HG03045 (cell line): ENCODE measurements around the gene NRXN3.
"Not testable (repeated sequence)": the region's sequence is repeated elsewhere in the genome, so short reads cannot be mapped to it uniquely, and the experiment has no call there.

ENCODE experiments used
- ATAC-seq: cut with Tn5 transposase; IDR thresholded peaks from one replicate; pipeline ENCODE4 v1.9.1; 2021; ENCODE audit warnings: mild to moderate bottlenecking, moderate library complexity; ENCODE audit not compliant: unreplicated experiment

The NRXN3 gene

GRCh38 chr14:78978896-78979295, 808.7 kb downstream of the NRXN3 start:
- no peak for ATAC-seq

DNA sequence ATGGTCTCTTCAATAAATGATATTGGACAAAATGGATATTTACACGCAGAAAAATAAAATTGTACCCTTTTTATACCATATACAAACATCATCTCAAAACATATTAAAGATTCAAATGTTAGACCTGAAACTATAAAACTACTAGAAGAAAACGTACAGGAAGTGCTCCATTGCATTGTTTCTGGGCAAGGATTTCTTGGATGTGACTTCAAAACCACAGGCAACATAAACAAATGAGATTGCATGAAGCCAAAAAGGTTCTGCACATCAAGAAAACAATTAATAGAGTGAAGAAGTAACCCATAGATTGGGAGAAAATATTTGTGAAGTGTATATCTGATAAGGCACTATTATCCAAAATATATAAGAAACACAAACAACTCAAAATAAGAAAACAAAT, 812.4 kb downstream of the NRXN3 start:
- ATAC-seq: no peak

GRCh38 chr14:78983126-78983525, 813.0 kb downstream of the NRXN3 start:
- ATAC-seq: no peak

DNA sequence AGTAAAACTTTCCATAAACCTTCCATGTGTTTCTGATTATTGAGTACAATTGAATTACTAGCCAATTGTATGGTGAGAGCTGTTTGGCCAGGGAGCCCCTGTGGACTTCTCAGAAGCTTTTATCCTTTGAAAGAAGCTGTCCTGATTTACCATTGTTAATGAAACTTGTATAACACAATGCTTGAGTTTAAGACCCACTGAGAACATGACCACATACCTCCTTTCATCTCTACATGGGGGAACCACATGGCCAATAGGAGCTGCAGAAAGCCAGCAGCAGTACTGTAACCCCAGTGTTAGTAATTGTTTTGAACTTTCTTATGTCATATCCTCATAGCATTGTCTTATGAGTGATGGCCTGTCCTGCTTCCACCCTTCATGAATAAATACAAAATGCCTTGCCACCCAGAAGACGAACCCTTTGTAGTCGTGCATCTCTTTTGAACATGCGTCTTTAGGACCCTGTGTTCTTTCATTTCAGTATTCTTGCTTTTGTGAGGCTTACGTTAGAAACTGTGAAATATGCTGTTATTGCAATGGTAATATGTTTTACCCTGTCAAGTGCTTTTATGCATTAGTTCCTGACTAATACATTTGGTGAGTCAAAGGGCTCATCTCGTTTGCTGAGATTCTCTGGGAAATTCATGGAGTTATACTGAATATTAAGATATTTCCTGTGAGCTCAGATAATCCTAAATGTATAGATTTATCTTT, 815.7 kb downstream of the NRXN3 start:
- ATAC-seq: no peak

DNA sequence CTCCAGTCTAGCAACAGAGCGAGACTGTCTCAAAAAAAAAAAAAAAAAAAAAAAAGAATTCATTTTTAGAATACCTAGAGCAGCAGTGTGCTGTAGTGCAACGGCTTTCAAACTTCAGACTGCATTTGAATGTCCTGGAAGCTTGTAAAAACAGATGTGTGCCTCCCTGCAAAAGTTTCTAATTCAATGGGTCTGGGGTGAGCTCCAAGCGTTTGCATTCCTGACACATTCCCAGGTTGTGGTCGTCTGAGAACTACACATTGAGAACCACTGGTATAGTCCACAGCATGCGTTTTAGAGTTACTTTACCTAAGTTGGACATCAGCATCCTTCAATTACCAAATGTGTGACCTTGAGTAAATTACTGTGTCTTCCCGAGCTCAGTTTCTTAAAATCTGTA, 816.8 kb downstream of the NRXN3 start:
- ATAC-seq: no peak

DNA sequence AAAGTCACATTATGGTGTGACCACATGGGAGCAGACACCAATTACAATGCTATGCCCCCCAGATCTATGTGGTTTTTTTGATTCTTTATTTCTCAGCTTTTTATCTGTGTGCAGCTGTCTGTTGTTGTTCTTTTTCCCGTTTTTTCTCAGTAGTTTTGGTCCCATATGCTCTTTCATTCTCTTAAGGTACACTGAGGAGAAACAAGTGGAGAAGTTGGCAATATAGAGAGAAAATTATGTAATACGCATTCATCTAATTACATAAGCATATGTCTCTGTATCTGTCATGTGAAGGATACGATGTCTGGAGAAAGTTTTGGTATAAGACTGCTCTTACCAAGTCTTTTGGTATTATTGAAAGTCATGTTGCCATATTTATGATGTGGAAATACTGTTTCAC, 819.0 kb downstream of the NRXN3 start:
- ATAC-seq: no peak

DNA sequence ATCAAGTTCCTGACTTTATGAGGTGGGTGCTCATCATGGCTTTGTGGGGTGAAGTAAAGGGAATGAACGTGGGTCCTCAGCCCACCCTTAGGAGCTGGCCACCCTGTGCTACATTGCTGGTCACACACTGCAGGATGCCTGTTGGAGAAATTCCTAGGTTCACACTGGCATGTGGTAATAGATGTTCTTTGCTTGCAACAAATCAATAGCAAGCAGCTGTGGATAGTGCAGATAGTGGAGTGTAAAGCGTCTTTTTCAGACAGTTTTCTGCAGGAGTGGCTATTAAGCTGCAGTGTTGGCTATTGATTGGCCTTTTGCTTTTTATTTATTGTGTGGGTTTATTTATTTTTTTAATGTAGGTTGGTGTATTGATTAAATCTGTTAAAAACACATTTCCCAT, 822.7 kb downstream of the NRXN3 start:
- ATAC-seq: no peak

DNA sequence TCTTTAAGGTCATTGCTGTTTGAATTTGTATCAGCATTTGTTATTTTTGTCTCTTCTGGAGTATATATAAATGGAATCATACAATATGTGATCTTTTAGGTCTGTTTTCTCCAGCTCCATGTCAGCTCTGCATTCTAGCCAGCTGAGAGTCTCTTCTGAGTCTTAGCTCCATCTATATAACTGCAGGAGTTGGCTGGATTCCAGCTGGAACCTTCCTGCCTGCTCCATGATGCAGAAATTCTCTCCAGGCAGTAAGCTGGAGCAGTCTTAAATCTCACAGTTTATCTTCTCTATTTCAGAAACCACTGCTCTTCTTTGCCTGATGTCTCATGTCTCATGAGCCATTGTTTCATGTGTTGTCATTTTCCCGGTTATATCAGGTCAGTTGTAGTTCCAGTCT, 827.6 kb downstream of the NRXN3 start:
- ATAC-seq: no peak

DNA sequence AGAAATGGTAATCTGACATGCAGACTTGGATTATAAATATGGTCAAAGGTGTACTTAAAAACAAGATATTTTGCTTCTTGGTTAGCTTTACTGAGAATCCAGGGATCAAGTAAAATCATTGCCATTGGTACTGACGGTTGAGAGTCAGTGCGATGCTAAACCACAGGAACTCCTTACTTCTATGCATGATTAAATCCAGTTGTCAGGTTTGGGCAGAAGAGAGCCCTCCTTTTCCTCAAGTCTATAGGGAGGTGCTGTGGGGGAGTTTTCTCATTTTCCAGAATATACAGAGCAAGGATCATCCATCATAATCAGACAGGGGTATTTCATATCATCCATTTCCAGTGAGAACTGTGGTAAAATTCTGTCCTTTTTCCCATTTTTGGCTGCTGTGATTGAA, 839.1 kb downstream of the NRXN3 start:
- ATAC-seq: no peak

- no peak for ATAC-seq
These were observed 841.1 kb downstream of the NRXN3 start for GRCh38 chr14:79011091-79011919.

DNA sequence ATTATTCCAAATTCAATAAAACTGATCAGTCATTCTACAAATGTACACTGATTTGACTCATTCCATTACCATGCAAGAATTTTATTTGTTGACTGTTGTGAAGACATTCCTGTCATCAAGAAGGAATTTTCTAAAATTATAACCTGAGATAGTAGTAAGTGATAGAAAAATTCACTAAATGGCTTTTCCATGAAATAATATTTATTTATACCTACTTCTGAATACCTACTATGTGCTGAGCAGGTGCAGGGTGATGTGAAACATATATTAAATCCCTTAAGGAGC, 841.7 kb downstream of the NRXN3 start:
- no peak for ATAC-seq

DNA sequence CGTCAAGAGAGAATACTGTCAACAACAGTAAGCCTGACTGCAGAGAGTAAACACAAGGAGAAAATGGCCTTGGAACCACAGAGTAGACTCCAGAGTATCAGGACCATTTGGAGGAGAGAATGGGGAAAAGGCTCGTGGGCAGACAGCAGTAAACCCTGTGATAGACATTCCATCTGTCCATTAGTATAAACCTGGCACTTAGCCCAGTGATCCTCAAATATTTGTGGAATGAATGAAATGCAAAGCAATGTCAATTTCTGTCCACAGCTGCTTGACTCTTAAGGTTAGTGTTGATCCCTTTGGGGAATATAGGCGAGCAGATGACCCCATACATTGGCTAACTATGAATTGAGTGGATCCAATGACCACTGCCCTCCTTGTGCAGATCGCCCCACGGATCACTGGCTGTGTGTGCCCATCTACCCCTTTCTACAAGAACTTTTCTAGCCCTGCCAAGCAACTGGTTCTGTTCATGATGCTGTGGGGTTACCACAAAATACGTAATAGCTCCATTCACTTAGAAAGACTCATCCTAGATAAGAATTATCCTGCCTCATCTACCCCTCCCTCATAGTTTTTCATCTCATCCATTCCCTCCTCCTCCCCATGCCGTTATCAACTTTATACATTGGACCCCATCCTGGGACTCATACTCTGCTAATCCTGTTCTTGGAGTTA, 846.8 kb downstream of the NRXN3 start:
- no peak for ATAC-seq

DNA sequence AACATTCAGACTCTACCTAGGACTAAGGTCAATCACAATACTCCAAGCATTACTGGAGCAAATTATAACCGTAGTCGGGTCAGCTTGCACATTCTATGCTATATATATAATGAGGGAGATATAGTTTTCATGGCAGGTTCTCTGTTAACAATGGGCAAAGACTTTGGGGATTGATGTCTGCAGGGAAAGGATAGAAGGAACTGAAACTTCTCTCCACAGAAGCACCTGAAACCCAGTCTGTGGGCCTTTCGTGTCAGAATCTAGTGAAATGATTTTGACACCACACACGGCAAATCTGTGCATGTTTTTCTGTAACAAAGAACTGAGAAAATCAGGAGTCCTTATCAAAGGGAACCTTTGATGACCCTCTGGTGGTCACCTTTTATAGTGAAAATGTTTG, 847.4 kb downstream of the NRXN3 start:
- ATAC-seq: no peak

GRCh38 chr14:79018836-79019235, 848.7 kb downstream of the NRXN3 start:
- ATAC-seq: no peak

GRCh38 chr14:79019898-79020297, 849.7 kb downstream of the NRXN3 start:
- not testable (repeated sequence) for ATAC-seq

- no peak for ATAC-seq
These were observed 851.6 kb downstream of the NRXN3 start for GRCh38 chr14:79021766-79022165.

DNA sequence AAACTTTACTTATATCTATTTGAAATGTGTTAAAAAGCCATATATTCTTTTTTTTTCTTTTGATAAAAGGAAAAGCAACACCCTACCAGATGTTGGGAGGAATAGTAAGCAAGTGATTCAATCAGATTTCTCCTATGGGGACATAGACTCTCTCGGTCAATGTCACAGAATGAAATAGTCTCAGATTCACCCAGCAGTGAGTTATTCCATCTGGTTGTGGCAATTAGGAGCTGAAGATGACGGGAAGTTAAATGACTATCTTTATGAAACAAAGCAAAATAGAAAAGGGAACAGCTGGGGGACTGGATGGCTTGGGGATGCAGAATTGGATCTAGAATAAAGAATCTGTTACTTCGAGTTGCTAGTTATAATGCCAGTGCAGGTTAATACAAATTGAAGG, 857.0 kb downstream of the NRXN3 start:
- no peak for ATAC-seq

GRCh38 chr14:79028281-79028680, 858.1 kb downstream of the NRXN3 start:
- ATAC-seq: no peak

- ATAC-seq: no peak
These were observed 866.3 kb downstream of the NRXN3 start for GRCh38 chr14:79036441-79036840.

- ATAC-seq: no peak
These were observed 866.9 kb downstream of the NRXN3 start for GRCh38 chr14:79037106-79037505.

GRCh38 chr14:79037593-79037992, 867.4 kb downstream of the NRXN3 start:
- no peak for ATAC-seq

DNA sequence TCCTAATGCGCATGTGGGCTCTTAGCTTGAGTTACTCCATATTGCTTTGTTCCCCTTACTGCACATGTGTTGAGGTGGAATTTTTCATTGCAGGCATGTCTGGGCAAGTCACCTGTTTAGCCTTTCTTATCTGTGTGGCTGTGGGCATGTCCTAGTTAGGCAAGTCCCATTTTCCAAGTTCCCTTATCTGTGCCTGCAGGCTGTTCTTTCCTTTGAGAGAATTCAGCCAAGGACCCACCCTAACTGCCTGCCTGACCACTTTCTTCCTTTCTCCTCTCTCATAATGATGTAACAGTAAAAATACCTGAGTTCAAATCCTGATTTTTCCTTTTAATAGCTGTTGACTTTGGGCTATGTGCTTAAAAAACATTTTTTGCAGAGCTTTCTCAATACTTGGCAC, 870.6 kb downstream of the NRXN3 start:
- no peak for ATAC-seq
